HuH-7 (cell line): ENCODE results near the gene HS3ST2.
"Not testable (repeated sequence)": the region's sequence is repeated elsewhere in the genome, so short reads cannot be mapped to it uniquely, and the experiment has no call there.

Experiments used
- DNase-seq: peaks from one replicate; pipeline ENCODE4 v3.0.0; 2011; ENCODE audit warnings: low spot score

The HS3ST2 gene

DNA sequence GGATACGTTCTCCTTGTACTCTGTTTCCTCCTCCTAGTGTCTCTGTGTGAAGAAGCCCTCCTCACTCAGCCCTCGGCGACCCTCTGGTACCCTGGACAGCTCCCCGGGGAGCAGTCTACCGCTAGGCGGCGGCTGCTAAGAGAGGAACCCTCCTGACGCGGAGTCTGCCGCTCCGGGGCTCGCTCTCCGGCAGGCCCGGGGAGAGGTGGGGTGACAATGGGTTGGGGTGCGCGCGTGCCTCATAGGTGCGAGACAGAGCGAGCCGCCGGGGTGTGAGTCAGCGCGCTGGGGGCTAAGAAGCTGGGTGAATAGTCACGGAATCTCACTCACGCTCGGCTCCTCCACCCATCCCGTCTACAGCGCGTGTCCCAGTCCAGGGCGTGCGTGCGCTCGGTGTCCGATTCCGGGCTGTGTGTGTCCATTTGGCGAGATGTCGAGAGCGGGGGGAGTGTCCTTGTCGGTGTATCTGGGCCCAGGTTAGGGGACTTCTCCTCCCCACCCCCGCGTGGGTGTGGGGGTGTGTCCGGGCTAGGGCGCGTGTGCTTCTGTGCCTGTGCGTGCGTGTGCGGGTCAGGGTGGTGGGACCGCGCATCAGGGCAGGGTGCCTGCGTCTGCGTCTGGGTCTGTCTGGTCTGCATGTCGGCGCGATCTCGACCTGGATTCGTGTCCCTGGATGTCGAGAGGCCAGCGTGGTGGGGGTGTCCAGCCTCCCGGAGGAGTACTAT lies 577 bp upstream of the HS3ST2 start:
- peak; percentile 70 for DNase-seq

DNA sequence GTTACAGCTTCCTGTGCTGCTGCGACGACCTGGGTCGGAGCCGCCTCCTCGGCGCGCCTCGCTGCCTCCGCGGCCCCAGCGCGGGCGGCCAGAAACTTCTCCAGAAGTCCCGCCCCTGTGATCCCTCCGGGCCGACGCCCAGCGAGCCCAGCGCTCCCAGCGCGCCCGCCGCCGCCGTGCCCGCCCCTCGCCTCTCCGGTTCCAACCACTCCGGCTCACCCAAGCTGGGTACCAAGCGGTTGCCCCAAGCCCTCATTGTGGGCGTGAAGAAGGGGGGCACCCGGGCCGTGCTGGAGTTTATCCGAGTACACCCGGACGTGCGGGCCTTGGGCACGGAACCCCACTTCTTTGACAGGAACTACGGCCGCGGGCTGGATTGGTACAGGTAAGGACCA lies 746 bp downstream of the HS3ST2 start:
- no peak for DNase-seq

GRCh38 chr16:22815863-22816262 lies 1.9 kb downstream of the HS3ST2 start:
- DNase-seq = no peak

DNA sequence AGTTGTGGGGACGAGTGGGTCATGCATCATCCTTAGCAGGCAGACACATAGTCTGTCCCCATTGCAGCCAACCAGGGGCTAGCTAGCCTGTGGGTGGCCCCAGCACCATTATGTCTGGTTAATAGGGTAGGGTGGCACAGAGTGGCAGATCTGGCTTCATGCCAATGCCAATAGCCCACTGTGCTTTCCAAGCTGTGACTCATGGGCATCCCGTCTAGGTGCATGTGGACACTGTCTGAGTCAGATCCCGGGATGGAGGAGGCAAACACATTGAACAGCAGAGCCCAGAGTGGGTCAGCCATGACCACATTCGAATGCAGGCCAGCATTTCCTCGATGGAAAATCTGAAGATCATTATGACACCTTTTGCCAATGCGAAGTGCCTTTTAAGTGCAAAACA lies 2.5 kb downstream of the HS3ST2 start:
- no peak for DNase-seq

DNA sequence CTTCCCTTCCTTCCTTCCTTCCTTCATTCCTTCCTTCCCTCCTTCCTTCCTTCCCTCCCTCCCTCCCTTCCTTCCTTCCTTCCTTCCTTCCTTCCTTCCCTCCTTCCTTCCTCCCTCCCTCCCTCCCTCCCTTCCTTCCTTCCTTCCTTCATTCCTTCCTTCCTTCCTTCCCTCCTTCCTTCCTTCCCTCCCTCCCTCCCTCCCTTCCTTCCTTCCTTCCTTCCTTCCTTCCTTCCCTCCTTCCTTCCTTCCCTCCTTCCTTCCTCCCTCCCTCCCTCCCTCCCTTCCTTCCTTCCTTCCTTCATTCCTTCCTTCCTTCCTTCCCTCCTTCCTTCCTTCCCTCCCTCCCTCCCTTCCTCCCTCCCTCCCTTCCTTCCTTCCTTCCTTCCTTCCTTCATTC lies 4.8 kb downstream of the HS3ST2 start:
- DNase-seq = not testable (repeated sequence)

DNA sequence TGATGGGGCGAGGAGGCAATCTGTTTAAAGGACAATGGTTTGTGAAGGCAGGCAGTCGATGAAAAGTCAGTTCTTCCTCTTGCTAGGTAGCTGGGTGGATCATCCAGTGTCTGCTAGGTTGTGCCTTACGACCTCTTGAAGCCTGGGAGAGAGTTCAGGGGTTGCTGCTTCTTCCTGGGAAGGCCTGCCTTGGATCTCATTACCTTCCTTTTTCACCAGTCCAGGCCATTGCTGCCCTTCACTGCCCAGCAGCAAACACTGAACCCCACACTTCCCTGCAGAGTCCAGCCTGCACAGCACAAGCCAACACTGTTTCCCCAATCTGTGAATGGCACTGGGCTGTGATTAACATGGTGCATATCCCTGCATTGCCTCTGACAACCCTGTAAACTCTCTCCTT lies 24.7 kb downstream of the HS3ST2 start:
- DNase-seq = no peak

- DNase-seq = not testable (repeated sequence)
Observed at GRCh38 chr16:22842031-22842430, 28.1 kb downstream of the HS3ST2 start.

GRCh38 chr16:22843122-22843521 lies 29.2 kb downstream of the HS3ST2 start:
- DNase-seq = no peak

GRCh38 chr16:22843856-22844255 lies 29.9 kb downstream of the HS3ST2 start:
- DNase-seq = no peak

DNA sequence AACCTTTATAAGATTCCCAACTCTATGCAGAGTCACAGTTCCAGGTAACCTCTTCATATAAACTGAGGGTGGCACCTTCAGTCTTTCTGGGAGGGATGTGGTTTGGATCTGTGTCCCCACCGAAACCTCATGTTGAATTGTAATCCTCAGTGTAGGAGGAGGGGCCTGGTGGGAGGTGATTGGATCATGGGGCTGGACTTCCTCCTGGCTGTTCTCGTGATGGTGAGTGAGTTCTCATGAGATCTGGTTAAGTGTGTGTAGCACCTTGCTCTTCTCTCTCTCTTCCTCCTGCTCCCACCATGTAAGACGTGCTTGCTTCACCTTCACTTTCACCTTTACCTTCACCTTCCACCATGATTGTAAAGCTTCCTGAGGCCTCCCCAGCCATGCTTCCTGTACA lies 30.5 kb downstream of the HS3ST2 start:
- DNase-seq = no peak

GRCh38 chr16:22847100-22847499 lies 33.1 kb downstream of the HS3ST2 start:
- no peak for DNase-seq

GRCh38 chr16:22847690-22848089 lies 33.7 kb downstream of the HS3ST2 start:
- DNase-seq = no peak

DNA sequence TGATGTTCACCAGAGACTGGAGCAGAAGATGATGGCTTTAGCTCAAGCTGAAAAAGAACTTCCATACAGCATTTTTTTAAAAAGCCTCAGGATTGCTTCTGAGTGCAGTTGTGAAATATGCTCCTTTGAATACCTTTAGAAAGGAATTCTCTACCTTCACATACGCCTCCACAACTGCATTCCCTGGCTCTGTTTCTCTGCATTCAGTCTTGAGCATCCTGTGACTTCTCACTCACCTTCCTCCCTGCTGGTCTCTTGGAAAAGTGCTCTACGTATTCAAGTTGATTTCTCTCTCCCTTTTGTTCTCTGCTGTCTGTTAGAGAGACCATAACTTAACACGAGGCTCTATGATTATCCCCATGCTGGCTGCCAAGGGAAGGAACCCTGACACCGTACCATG lies 34.5 kb downstream of the HS3ST2 start:
- no peak for DNase-seq

DNA sequence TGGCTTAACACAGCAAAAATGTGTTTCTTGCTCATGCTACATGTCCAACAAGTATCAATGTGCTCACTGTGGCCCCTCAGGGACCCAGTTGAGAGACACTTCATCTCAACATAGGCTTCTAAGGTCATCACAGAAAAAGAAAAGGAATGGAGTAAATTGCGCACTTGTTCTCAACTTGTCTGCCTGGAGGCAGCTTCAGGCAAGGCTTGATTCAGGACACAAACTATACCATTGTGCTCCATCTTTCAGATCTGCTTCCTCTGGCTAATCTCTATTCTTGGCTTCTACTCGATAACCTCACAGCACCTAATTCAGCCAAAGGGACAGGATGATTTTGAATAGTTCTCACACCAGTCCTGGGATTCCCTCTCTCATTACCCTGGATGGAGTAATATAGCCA lies 35.6 kb downstream of the HS3ST2 start:
- no peak for DNase-seq

- no peak for DNase-seq
Observed at GRCh38 chr16:22855231-22855630, 41.3 kb downstream of the HS3ST2 start.

DNA sequence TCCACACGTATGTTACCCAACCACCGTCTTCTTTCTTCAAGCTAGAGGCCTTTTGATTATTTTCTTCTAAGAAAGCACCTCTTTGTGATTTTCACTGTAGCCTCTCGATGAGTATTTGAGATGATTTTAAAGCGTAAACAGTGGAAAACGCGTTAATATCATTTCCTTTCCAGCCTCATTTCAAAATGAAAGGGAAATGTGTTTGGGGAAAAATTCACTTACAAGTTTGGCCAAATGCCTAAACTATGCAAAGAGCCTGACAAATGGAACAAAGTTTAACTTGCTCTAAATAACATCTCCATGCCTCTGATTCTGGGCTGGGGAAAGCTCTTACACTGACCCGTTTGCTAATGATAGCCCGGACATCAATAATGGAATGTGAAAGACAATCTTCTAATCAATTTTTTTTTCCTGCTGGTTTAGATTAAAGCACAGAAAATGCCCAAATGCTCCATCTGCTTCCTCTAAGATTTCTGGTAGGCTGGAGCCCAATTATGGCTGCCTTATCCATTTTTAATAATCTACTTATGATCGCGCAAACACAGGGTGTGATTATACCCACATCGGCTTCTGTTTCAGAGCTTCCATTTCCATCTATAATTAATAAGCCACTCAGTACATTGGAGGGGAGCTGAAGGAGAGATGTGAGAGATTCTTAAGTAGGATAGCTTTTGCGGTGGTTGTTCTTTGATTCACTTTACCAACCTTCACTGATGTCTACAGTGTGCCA lies 43.5 kb downstream of the HS3ST2 start:
- DNase-seq = no peak

- no peak for DNase-seq
Observed at GRCh38 chr16:22859925-22860324, 46.0 kb downstream of the HS3ST2 start.

GRCh38 chr16:22861580-22861979 lies 47.6 kb downstream of the HS3ST2 start:
- DNase-seq = no peak

DNA sequence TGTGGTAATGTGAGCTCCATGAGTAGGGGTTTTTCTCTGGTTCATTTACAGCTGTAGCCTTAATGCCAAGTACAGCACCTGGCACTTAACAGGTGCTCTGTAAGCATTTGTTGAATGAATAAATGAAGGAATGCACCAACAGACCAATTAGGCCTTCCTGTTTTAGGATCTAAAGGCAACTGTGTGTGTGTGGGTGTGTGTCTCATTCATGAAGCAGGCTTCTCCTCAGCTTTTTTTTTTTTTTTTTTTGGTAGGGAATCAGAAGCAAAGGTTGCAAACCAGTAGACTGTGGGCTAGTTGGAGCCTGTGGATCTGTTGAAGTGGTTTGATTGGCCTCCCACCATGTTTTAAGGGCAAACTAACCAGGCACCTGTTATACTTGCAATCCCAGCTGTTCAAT lies 48.1 kb downstream of the HS3ST2 start:
- no peak for DNase-seq

- no peak for DNase-seq
Observed at GRCh38 chr16:22864375-22864774, 50.4 kb downstream of the HS3ST2 start.

- DNase-seq = no peak
Observed at GRCh38 chr16:22868593-22869224, 54.7 kb downstream of the HS3ST2 start.

DNA sequence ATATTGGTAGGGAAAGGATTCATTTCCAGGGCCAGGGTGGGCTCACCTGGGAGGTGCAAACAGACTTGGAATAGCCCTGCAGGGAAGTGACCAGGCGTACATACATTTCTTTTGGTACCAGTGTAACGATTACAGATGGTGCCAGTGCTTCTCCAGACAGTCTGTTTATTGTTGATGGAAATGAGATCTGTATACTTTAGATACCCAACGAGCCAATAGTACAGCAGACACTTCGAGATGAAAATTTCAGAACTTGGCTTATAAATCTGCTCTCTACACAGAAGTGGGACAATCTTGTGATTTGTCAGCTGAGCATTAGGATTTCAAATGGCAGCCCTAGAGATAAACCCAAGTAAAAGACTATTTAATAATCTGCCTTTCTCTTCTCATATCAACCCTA lies 57.9 kb downstream of the HS3ST2 start:
- DNase-seq = no peak

DNA sequence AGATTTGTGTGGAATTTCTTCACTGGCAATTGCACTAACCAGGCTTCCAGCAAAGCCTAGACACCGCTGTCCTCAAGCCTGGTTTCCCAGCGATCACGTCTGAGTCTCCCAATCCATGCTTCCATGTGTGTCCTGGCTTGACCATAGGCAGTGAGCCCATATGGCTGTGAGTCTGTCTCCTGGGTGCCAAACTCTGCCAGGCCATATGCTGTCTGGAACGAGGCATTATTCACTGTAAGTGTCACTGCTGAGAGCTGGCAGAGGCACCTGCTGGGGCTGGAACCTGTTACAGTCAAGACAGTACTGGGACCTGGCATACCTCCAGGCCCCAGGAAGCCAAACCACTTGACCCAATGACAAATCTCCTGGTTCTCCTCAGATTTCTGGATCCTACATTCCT lies 60.4 kb downstream of the HS3ST2 start:
- DNase-seq = no peak
